Gastrocnemius medialis (tissue), 4 donors: ENCODE measurements around the gene AHCTF1.
"Not testable (repeated sequence)": the region's sequence is repeated elsewhere in the genome, so short reads cannot be mapped to it uniquely, and the experiment has no call there.

Source experiments
- CTCF ChIP-seq, 5 experiments: fragments of 450-650 bp in 3 of 5; fragments of 200-600 bp in 2 of 5; sonication (generic) in 2 of 5; IDR thresholded peaks in 4 of 5; conservative IDR thresholded peaks in 1 of 5; 1 replicate in 4 of 5; 2 replicates in 1 of 5; pipeline ENCODE4 v1.5.1; 2016 to 2019; ENCODE audit warnings: antibody characterized with exemption in 5 of 5, mild to moderate bottlenecking in 3 of 5, moderate library complexity in 3 of 5
- POLR2A ChIP-seq, 2 donors: fragments of 450-650 bp; IDR thresholded peaks; one replicate each; pipeline ENCODE4 v1.6.1; 2017; ENCODE audit warnings: antibody characterized with exemption in 2 of 2, mild to moderate bottlenecking in 2 of 2, moderate library complexity in 2 of 2

- not testable (repeated sequence) for TF ChIP-seq CTCF (IDR thresholded peaks at IDR 0.05 in 4 of 5, conservative IDR thresholded peaks at IDR 0.05 in 1 of 5); POLR2A (IDR thresholded peaks at IDR 0.05)
Observed at GRCh38 chr1:246916026-246916923, 15.5 kb downstream of the AHCTF1 start.
